ENCODE data around the gene FUT7. TPM values are rescaled to one million over a fixed set of nuclear protein-coding genes. Genes with fewer than 3 reads are reported as not detected.

Gene FUT7
- total and polyA plus RNA-seq, 4 experiments from 2014 or later = 3.4 to 43.8 (median 13.6) TPM

GRCh38 chr9:137014776-137015539 is 16.9 kb downstream of the FUT7 start:
- intact Hi-C loops (cut with micrococcal nuclease) = no loop called here
- Histone ChIP-seq H3K9me3 (ENCODE audit: control insufficient read depth in 1 of 2, low read length in 2 of 2) (no peaks in the 10 kb centered on the region), H3K27me3 (ENCODE audit: insufficient read depth, low read length) (no peaks in the 10 kb centered on the region), H3K4me1 (ENCODE audit: insufficient read depth, low read length) (no peaks in the 10 kb centered on the region), H3K4me3 (ENCODE audit: low read length in 2 of 2) (no peak overlapping the region), H3K27ac (ENCODE audit: low read depth, low read length) (no peak overlapping the region), H3K36me3 (ENCODE audit: insufficient read depth, low read length) (peaks cover 8% of the 10 kb centered on the region)
- Mint-ChIP-seq H3K27me3 (no peaks in the 10 kb centered on the region), H3K9me3 (no peaks in the 10 kb centered on the region), H3K27ac (no peak overlapping the region), H3K4me3 (no peak overlapping the region), H3K36me3 (peaks cover 0 to 18% of the 10 kb centered on the region in 2 donors), H3K4me1 (no peaks in the 10 kb centered on the region)
- CTCF ChIA-PET (ENCODE audit: partially characterized antibody) = interaction anchor here (3.2 kb wide), 1 partner anchor 14 kb away, joined by 9 read pairs; the partner anchor contains the start of gene ABCA2
- DNase-seq = no peak
- POLR2A ChIA-PET (ENCODE audit: partially characterized antibody) = interaction anchor here (0.9 kb wide), 1 partner anchor 10 kb away, joined by 3 read pairs; no protein-coding TSS in a partner anchor

GRCh38 chr9:137014166-137014565 is 17.7 kb downstream of the FUT7 start:
- Mint-ChIP-seq H3K36me3 (peaks cover 0 to 13% of the 10 kb centered on the region in 2 donors), H3K27me3 (no peaks in the 10 kb centered on the region), H3K4me1 (no peaks in the 10 kb centered on the region), H3K9me3 (no peaks in the 10 kb centered on the region), H3K27ac (no peak overlapping the region), H3K4me3 (no peak overlapping the region)
- no peaks in the 10 kb centered on the region for H3K9me3 ChIP-seq (ENCODE audit: control insufficient read depth in 1 of 2, low read length in 2 of 2)
- H3K27me3 ChIP-seq (ENCODE audit: insufficient read depth, low read length) = no peaks in the 10 kb centered on the region
- H3K27ac ChIP-seq (ENCODE audit: low read depth, low read length) = no peak overlapping the region
- DNase-seq = no peak
- ChIA-PET POLR2A (ENCODE audit: partially characterized antibody) (interaction anchor here (0.9 kb wide), 1 partner anchor 11 kb away, joined by 3 read pairs; no protein-coding TSS in a partner anchor), CTCF (ENCODE audit: partially characterized antibody) (interaction anchor here (3.2 kb wide), 1 partner anchor 15 kb away, joined by 9 read pairs; the partner anchor contains the start of gene ABCA2)
- intact Hi-C loops (cut with micrococcal nuclease) = no loop called here
- no peaks in the 10 kb centered on the region for H3K4me1 ChIP-seq (ENCODE audit: insufficient read depth, low read length)
- H3K4me3 ChIP-seq (ENCODE audit: low read length in 2 of 2) = no peak overlapping the region
- peaks cover 8% of the 10 kb centered on the region for H3K36me3 ChIP-seq (ENCODE audit: insufficient read depth, low read length)

GRCh38 chr9:137013571-137013940 is 18.3 kb downstream of the FUT7 start:
- Histone ChIP-seq H3K27ac (ENCODE audit: low read depth, low read length) (no peak overlapping the region), H3K4me3 (ENCODE audit: low read length in 2 of 2) (no peak overlapping the region), H3K4me1 (ENCODE audit: insufficient read depth, low read length) (no peaks in the 10 kb centered on the region), H3K36me3 (ENCODE audit: insufficient read depth, low read length) (peaks cover 8% of the 10 kb centered on the region), H3K27me3 (ENCODE audit: insufficient read depth, low read length) (no peaks in the 10 kb centered on the region), H3K9me3 (ENCODE audit: control insufficient read depth in 1 of 2, low read length in 2 of 2) (no peaks in the 10 kb centered on the region)
- Mint-ChIP-seq H3K4me3 (no peak overlapping the region), H3K4me1 (no peaks in the 10 kb centered on the region), H3K36me3 (peaks cover 0 to 12% of the 10 kb centered on the region in 2 donors), H3K27ac (no peak overlapping the region), H3K27me3 (no peaks in the 10 kb centered on the region), H3K9me3 (no peaks in the 10 kb centered on the region)
- intact Hi-C loops (cut with micrococcal nuclease) = no loop called here
- ChIA-PET CTCF (ENCODE audit: partially characterized antibody) (interaction anchor here (3.2 kb wide), 1 partner anchor 15 kb away, joined by 9 read pairs; the partner anchor contains the start of gene ABCA2), POLR2A (ENCODE audit: partially characterized antibody) (no interaction called here)
- DNase-seq = no peak

- H3K9me3 ChIP-seq (ENCODE audit: control insufficient read depth in 1 of 2, low read length in 2 of 2) = no peaks in the 10 kb centered on the region
- no peaks in the 10 kb centered on the region for H3K4me1 ChIP-seq (ENCODE audit: insufficient read depth, low read length)
- peaks cover 0 to 12% of the 10 kb centered on the region in 2 donors for H3K36me3 Mint-ChIP-seq
- no peaks in the 10 kb centered on the region for H3K27me3 ChIP-seq (ENCODE audit: insufficient read depth, low read length)
- DNase-seq = no peak
- H3K4me3 Mint-ChIP-seq = no peak overlapping the region
- intact Hi-C loops (cut with micrococcal nuclease) = no loop called here
- H3K27ac ChIP-seq (ENCODE audit: low read depth, low read length) = no peak overlapping the region
- no peak overlapping the region for H3K27ac Mint-ChIP-seq
- no peak overlapping the region for H3K4me3 ChIP-seq (ENCODE audit: low read length in 2 of 2)
- peaks cover 8% of the 10 kb centered on the region for H3K36me3 ChIP-seq (ENCODE audit: insufficient read depth, low read length)
- H3K9me3 Mint-ChIP-seq = no peaks in the 10 kb centered on the region
- H3K27me3 Mint-ChIP-seq = no peaks in the 10 kb centered on the region
- POLR2A ChIA-PET (ENCODE audit: partially characterized antibody) = no interaction called here
- CTCF ChIA-PET (ENCODE audit: partially characterized antibody) = interaction anchor here (3.2 kb wide), 1 partner anchor 16 kb away, joined by 9 read pairs; the partner anchor contains the start of gene ABCA2
- no peaks in the 10 kb centered on the region for H3K4me1 Mint-ChIP-seq
Measured at GRCh38 chr9:137012694-137013570, 19.0 kb downstream of the FUT7 start.

- H3K27me3 Mint-ChIP-seq = no peaks in the 10 kb centered on the region
- no peaks in the 10 kb centered on the region for H3K4me1 ChIP-seq (ENCODE audit: insufficient read depth, low read length)
- H3K27me3 ChIP-seq (ENCODE audit: insufficient read depth, low read length) = no peaks in the 10 kb centered on the region
- H3K4me3 Mint-ChIP-seq = no peak overlapping the region
- no peak for DNase-seq
- no peaks in the 10 kb centered on the region for H3K9me3 ChIP-seq (ENCODE audit: control insufficient read depth in 1 of 2, low read length in 2 of 2)
- CTCF ChIA-PET (ENCODE audit: partially characterized antibody) = no interaction called here
- H3K4me3 ChIP-seq (ENCODE audit: low read length in 2 of 2) = no peak overlapping the region
- intact Hi-C loops (cut with micrococcal nuclease) = no loop called here
- no peaks in the 10 kb centered on the region for H3K9me3 Mint-ChIP-seq
- POLR2A ChIA-PET (ENCODE audit: partially characterized antibody) = no interaction called here
- H3K4me1 Mint-ChIP-seq = no peaks in the 10 kb centered on the region
- peaks cover 0 to 12% of the 10 kb centered on the region in 2 donors for H3K36me3 Mint-ChIP-seq
- H3K27ac Mint-ChIP-seq = no peak overlapping the region
- H3K36me3 ChIP-seq (ENCODE audit: insufficient read depth, low read length) = peaks cover 8% of the 10 kb centered on the region
- H3K27ac ChIP-seq (ENCODE audit: low read depth, low read length) = no peak overlapping the region
Measured at GRCh38 chr9:137011907-137012675, 19.8 kb downstream of the FUT7 start.

GRCh38 chr9:137011156-137011555 is 20.7 kb downstream of the FUT7 start:
- Mint-ChIP-seq H3K27ac (no peak overlapping the region), H3K4me3 (no peak overlapping the region), H3K27me3 (no peaks in the 10 kb centered on the region), H3K9me3 (no peaks in the 10 kb centered on the region), H3K4me1 (no peaks in the 10 kb centered on the region), H3K36me3 (peaks cover 0 to 8% of the 10 kb centered on the region in 2 donors)
- no peak for DNase-seq
- H3K27ac ChIP-seq (ENCODE audit: low read depth, low read length) = no peak overlapping the region
- H3K9me3 ChIP-seq (ENCODE audit: control insufficient read depth in 1 of 2, low read length in 2 of 2) = no peaks in the 10 kb centered on the region
- no peaks in the 10 kb centered on the region for H3K4me1 ChIP-seq (ENCODE audit: insufficient read depth, low read length)
- intact Hi-C loops (cut with micrococcal nuclease) = no loop called here
- CTCF ChIA-PET (ENCODE audit: partially characterized antibody) = interaction anchor here (0.7 kb wide), 1 partner anchor 57 kb away, joined by 3 read pairs; no protein-coding TSS in a partner anchor
- no peak overlapping the region for H3K4me3 ChIP-seq (ENCODE audit: low read length in 2 of 2)
- POLR2A ChIA-PET (ENCODE audit: partially characterized antibody) = no interaction called here
- H3K36me3 ChIP-seq (ENCODE audit: insufficient read depth, low read length) = peaks cover 7% of the 10 kb centered on the region
- no peaks in the 10 kb centered on the region for H3K27me3 ChIP-seq (ENCODE audit: insufficient read depth, low read length)

Measured in CD4-positive, alpha-beta memory T cell (primary cell).